ENCODE measurements around the gene SOX15. TPM values are rescaled to one million over a fixed set of nuclear protein-coding genes. Genes with fewer than 3 reads are reported as not detected.

Gene SOX15
- total RNA-seq, 4 donors from 2014 or later, result 68.0 to 140 (median 102) TPM

GRCh38 chr17:7551396-7551795 lies 38.5 kb downstream of the SOX15 start:
- Histone ChIP-seq H3K36me3 (peaks cover 9% of the 10 kb centered on the region), H3K4me1 (peaks cover 24% of the 10 kb centered on the region), H3K9me3 (no peaks in the 10 kb centered on the region), H3K4me3 (no peak overlapping the region), H3K27ac (no peak overlapping the region), H3K27me3 (no peaks in the 10 kb centered on the region)
- 92% methylated on average over 4 of the region's 4 CpGs for WGBS
- TF ChIP-seq CTCF (IDR thresholded peaks at IDR 0.05), result no peak
- no peak for TF ChIP-seq POLR2A (IDR thresholded peaks at IDR 0.05)
- TF ChIP-seq EP300 (IDR thresholded peaks at IDR 0.05), result no peak
- TF ChIP-seq POLR2AphosphoS5 (IDR thresholded peaks at IDR 0.05), result no peak
- DNase-seq (ENCODE audit: low spot score in 2 of 2), result no peak

- H3K27me3 ChIP-seq, result no peaks in the 10 kb centered on the region
- no peaks in the 10 kb centered on the region for H3K9me3 ChIP-seq
- no peak overlapping the region for H3K4me3 ChIP-seq
- no peak for TF ChIP-seq EP300 (IDR thresholded peaks at IDR 0.05)
- no peak for TF ChIP-seq POLR2AphosphoS5 (IDR thresholded peaks at IDR 0.05)
- no peak for TF ChIP-seq POLR2A (IDR thresholded peaks at IDR 0.05)
- no peak for TF ChIP-seq CTCF (IDR thresholded peaks at IDR 0.05)
- peaks cover 9% of the 10 kb centered on the region for H3K36me3 ChIP-seq
- no peak overlapping the region for H3K27ac ChIP-seq
- peaks cover 24% of the 10 kb centered on the region for H3K4me1 ChIP-seq
- DNase-seq (ENCODE audit: low spot score in 2 of 2), result no peak
- whole genome bisulfite sequencing, result 77% methylated on average over 5 of the region's 6 CpGs
Measured at GRCh38 chr17:7550344-7550743, 39.5 kb downstream of the SOX15 start.

GRCh38 chr17:7549401-7550055 lies 40.4 kb downstream of the SOX15 start:
- Histone ChIP-seq H3K27me3 (no peaks in the 10 kb centered on the region), H3K36me3 (peaks cover 9% of the 10 kb centered on the region), H3K9me3 (no peaks in the 10 kb centered on the region), H3K27ac (peak overlapping the region; percentile 78), H3K4me1 (peaks cover 24% of the 10 kb centered on the region), H3K4me3 (peak overlapping the region; percentile 68)
- WGBS, result 14% methylated on average over 20 of the region's 20 CpGs
- no peak for TF ChIP-seq EP300 (IDR thresholded peaks at IDR 0.05)
- no peak for TF ChIP-seq POLR2AphosphoS5 (IDR thresholded peaks at IDR 0.05)
- TF ChIP-seq POLR2A (IDR thresholded peaks at IDR 0.05), result no peak
- no peak for TF ChIP-seq CTCF (IDR thresholded peaks at IDR 0.05)
- peak in 1 of 2 donors; percentile 69 for DNase-seq (ENCODE audit: low spot score in 2 of 2)

GRCh38 chr17:7548585-7549400 lies 41.1 kb downstream of the SOX15 start, which contains the start of gene TNFSF12:
TSS of gene TNFSF12 (plus strand) at chr17:7549058. CDS start at chr17:7549154, 96 bp downstream.
- Histone ChIP-seq H3K27ac (peak within 1 kb of the TSS; percentile 78), H3K9me3 (no peaks in the 10 kb centered on the region), H3K27me3 (no peaks in the 10 kb centered on the region), H3K4me1 (peaks cover 24% of the 10 kb centered on the region), H3K36me3 (peaks cover 9% of the 10 kb centered on the region), H3K4me3 (peak within 1 kb of the TSS; percentile 68)
- 2% methylated on average over 21 of the region's 65 CpGs for WGBS
- DNase-seq (ENCODE audit: low spot score in 2 of 2), result peak in 1 of 2 donors; percentile 84
- TF ChIP-seq POLR2A (IDR thresholded peaks at IDR 0.05) (no peak), POLR2AphosphoS5 (IDR thresholded peaks at IDR 0.05) (no peak), EP300 (IDR thresholded peaks at IDR 0.05) (no peak), CTCF (IDR thresholded peaks at IDR 0.05) (no peak)

GRCh38 chr17:7544911-7545310 lies 45.0 kb downstream of the SOX15 start:
- TF ChIP-seq POLR2AphosphoS5 (IDR thresholded peaks at IDR 0.05) (no peak), CTCF (IDR thresholded peaks at IDR 0.05) (no peak), EP300 (IDR thresholded peaks at IDR 0.05) (no peak), POLR2A (IDR thresholded peaks at IDR 0.05) (no peak)
- Histone ChIP-seq H3K27ac (no peak overlapping the region), H3K9me3 (no peaks in the 10 kb centered on the region), H3K36me3 (no peaks in the 10 kb centered on the region), H3K27me3 (no peaks in the 10 kb centered on the region), H3K4me3 (no peak overlapping the region), H3K4me1 (peaks cover 19% of the 10 kb centered on the region)
- whole genome bisulfite sequencing, result 82% methylated on average over 6 of the region's 6 CpGs
- no peak for DNase-seq (ENCODE audit: low spot score in 2 of 2)

Data from suprapubic skin (tissue), 4 donors.